ENCODE results near the gene SATB1. TPM values are rescaled to one million over a fixed set of nuclear protein-coding genes. Genes with fewer than 3 reads are reported as not detected.

SATB1 gene
- total and polyA plus RNA-seq, 4 experiments from 2014 or later, result 101 to 211 (median 160) TPM

- intact Hi-C loops (cut with micrococcal nuclease), result loop anchor here (1.0 kb wide), 1 partner anchor 8 kb away; no protein-coding TSS in a partner anchor
- H3K9me3 Mint-ChIP-seq, result no peaks in the 10 kb centered on the region
- no peaks in the 10 kb centered on the region for H3K27me3 Mint-ChIP-seq
- H3K4me3 ChIP-seq (ENCODE audit: low read length in 2 of 2), result no peak overlapping the region
- peaks cover 58% of the 10 kb centered on the region for H3K4me1 ChIP-seq (ENCODE audit: insufficient read depth, low read length)
- ChIA-PET POLR2A (ENCODE audit: partially characterized antibody) (interaction anchor here (1.5 kb wide), 2 partner anchors 12 to 34 kb away, joined by 3 to 4 read pairs; no protein-coding TSS in a partner anchor), CTCF (ENCODE audit: partially characterized antibody) (no interaction called here)
- H3K36me3 Mint-ChIP-seq, result peaks cover 33 to 66% of the 10 kb centered on the region in 2 donors
- no peaks in the 10 kb centered on the region for H3K27me3 ChIP-seq (ENCODE audit: insufficient read depth, low read length)
- peaks cover 7% of the 10 kb centered on the region for H3K36me3 ChIP-seq (ENCODE audit: insufficient read depth, low read length)
- peak overlapping the region in 3 of 8 donors; percentile 3 to 44 (median 11) for H3K4me3 Mint-ChIP-seq
- H3K27ac Mint-ChIP-seq, result peak overlapping the region in 4 of 7 donors; percentile 8 to 76 (median 38)
- no peaks in the 10 kb centered on the region for H3K9me3 ChIP-seq (ENCODE audit: control insufficient read depth in 1 of 2, low read length in 2 of 2)
- H3K27ac ChIP-seq (ENCODE audit: low read depth, low read length), result no peak overlapping the region
- H3K4me1 Mint-ChIP-seq, result peaks cover 50 to 82% (median 64%) of the 10 kb centered on the region in 4 donors
- DNase-seq, result no peak
These were observed 14.9 kb downstream of the SATB1 start for GRCh38 chr3:18410205-18410604.

- DNase-seq, result no peak
These were observed 15.9 kb downstream of the SATB1 start for GRCh38 chr3:18409266-18409665.

GRCh38 chr3:18405141-18405540, 20.0 kb downstream of the SATB1 start:
- peaks cover 60% of the 10 kb centered on the region for H3K4me1 ChIP-seq (ENCODE audit: insufficient read depth, low read length)
- no peak for DNase-seq
- ChIA-PET POLR2A (ENCODE audit: partially characterized antibody) (no interaction called here), CTCF (ENCODE audit: partially characterized antibody) (interaction anchor here (1.2 to 2.9 kb wide), 4 partner anchors 14 to 18 kb away, joined by 3 to 12 read pairs (median 5); no protein-coding TSS in a partner anchor)
- no peak overlapping the region for H3K27ac ChIP-seq (ENCODE audit: low read depth, low read length)
- no peak overlapping the region for H3K4me3 ChIP-seq (ENCODE audit: low read length in 2 of 2)
- Mint-ChIP-seq H3K36me3 (peaks cover 34 to 68% of the 10 kb centered on the region in 2 donors), H3K4me3 (peak overlapping the region in 3 of 8 donors; percentile 35 to 55 (median 53)), H3K4me1 (peaks cover 53 to 89% (median 69%) of the 10 kb centered on the region in 4 donors), H3K9me3 (no peaks in the 10 kb centered on the region), H3K27ac (peak overlapping the region in 4 of 7 donors; percentile 54 to 88 (median 70)), H3K27me3 (no peaks in the 10 kb centered on the region)
- no peaks in the 10 kb centered on the region for H3K27me3 ChIP-seq (ENCODE audit: insufficient read depth, low read length)
- intact Hi-C loops (cut with micrococcal nuclease), result loop anchor here (5.0 kb wide), 1 partner anchor 37 kb away; no protein-coding TSS in a partner anchor
- no peaks in the 10 kb centered on the region for H3K9me3 ChIP-seq (ENCODE audit: control insufficient read depth in 1 of 2, low read length in 2 of 2)
- H3K36me3 ChIP-seq (ENCODE audit: insufficient read depth, low read length), result no peaks in the 10 kb centered on the region

More at GRCh38 chr3:18409266-18409665, 15.9 kb downstream of the SATB1 start:
- H3K27ac Mint-ChIP-seq, result peak overlapping the region in 3 of 7 donors; percentile 25 to 52 (median 45)
- H3K4me1 Mint-ChIP-seq, result peaks cover 53 to 78% (median 62%) of the 10 kb centered on the region in 4 donors
- Histone ChIP-seq H3K36me3 (ENCODE audit: insufficient read depth, low read length) (no peaks in the 10 kb centered on the region), H3K9me3 (ENCODE audit: control insufficient read depth in 1 of 2, low read length in 2 of 2) (no peaks in the 10 kb centered on the region), H3K4me1 (ENCODE audit: insufficient read depth, low read length) (peaks cover 65% of the 10 kb centered on the region), H3K4me3 (ENCODE audit: low read length in 2 of 2) (no peak overlapping the region), H3K27ac (ENCODE audit: low read depth, low read length) (no peak overlapping the region), H3K27me3 (ENCODE audit: insufficient read depth, low read length) (no peaks in the 10 kb centered on the region)
- no peaks in the 10 kb centered on the region for H3K9me3 Mint-ChIP-seq
- peaks cover 31 to 60% of the 10 kb centered on the region in 2 donors for H3K36me3 Mint-ChIP-seq
- POLR2A ChIA-PET (ENCODE audit: partially characterized antibody), result interaction anchor here (0.7 to 1.5 kb wide), 4 partner anchors 14 to 35 kb away, joined by 3 read pairs; no protein-coding TSS in a partner anchor
- CTCF ChIA-PET (ENCODE audit: partially characterized antibody), result no interaction called here
- intact Hi-C loops (cut with micrococcal nuclease), result loop anchor here (5.0 kb wide), 1 partner anchor 33 kb away; no protein-coding TSS in a partner anchor
- H3K27me3 Mint-ChIP-seq, result no peaks in the 10 kb centered on the region
- no peak overlapping the region for H3K4me3 Mint-ChIP-seq

GRCh38 chr3:18403061-18403460, 22.1 kb downstream of the SATB1 start:
- H3K27me3 ChIP-seq (ENCODE audit: insufficient read depth, low read length), result no peaks in the 10 kb centered on the region
- H3K4me3 Mint-ChIP-seq, result peak overlapping the region in 6 of 8 donors; percentile 0 to 77 (median 64)
- no peak for DNase-seq
- H3K36me3 ChIP-seq (ENCODE audit: insufficient read depth, low read length), result peaks cover 3% of the 10 kb centered on the region
- ChIA-PET POLR2A (ENCODE audit: partially characterized antibody) (interaction anchor here (0.7 kb wide), 1 partner anchor 22 kb away, joined by 3 read pairs; no protein-coding TSS in a partner anchor), CTCF (ENCODE audit: partially characterized antibody) (interaction anchor here (0.9 to 2.2 kb wide), 4 partner anchors 11 to 20 kb away, joined by 3 to 8 read pairs (median 5); no protein-coding TSS in a partner anchor)
- intact Hi-C loops (cut with micrococcal nuclease), result no loop called here
- no peaks in the 10 kb centered on the region for H3K9me3 Mint-ChIP-seq
- peak overlapping the region in 6 of 7 donors; percentile 23 to 89 (median 76) for H3K27ac Mint-ChIP-seq
- no peaks in the 10 kb centered on the region for H3K9me3 ChIP-seq (ENCODE audit: control insufficient read depth in 1 of 2, low read length in 2 of 2)
- H3K27ac ChIP-seq (ENCODE audit: low read depth, low read length), result no peak overlapping the region
- H3K36me3 Mint-ChIP-seq, result peaks cover 40 to 69% of the 10 kb centered on the region in 2 donors
- H3K4me1 ChIP-seq (ENCODE audit: insufficient read depth, low read length), result peaks cover 51% of the 10 kb centered on the region
- peaks cover 52 to 91% (median 69%) of the 10 kb centered on the region in 4 donors for H3K4me1 Mint-ChIP-seq
- no peaks in the 10 kb centered on the region for H3K27me3 Mint-ChIP-seq
- H3K4me3 ChIP-seq (ENCODE audit: low read length in 2 of 2), result no peak overlapping the region

- H3K27ac Mint-ChIP-seq, result peak overlapping the region; percentile 70 to 89 (median 77)
- Histone ChIP-seq H3K9me3 (ENCODE audit: control insufficient read depth in 1 of 2, low read length in 2 of 2) (no peaks in the 10 kb centered on the region), H3K4me3 (ENCODE audit: low read length in 2 of 2) (no peak overlapping the region), H3K4me1 (ENCODE audit: insufficient read depth, low read length) (peaks cover 51% of the 10 kb centered on the region), H3K27ac (ENCODE audit: low read depth, low read length) (no peak overlapping the region), H3K27me3 (ENCODE audit: insufficient read depth, low read length) (no peaks in the 10 kb centered on the region), H3K36me3 (ENCODE audit: insufficient read depth, low read length) (peaks cover 3% of the 10 kb centered on the region)
- no peaks in the 10 kb centered on the region for H3K9me3 Mint-ChIP-seq
- POLR2A ChIA-PET (ENCODE audit: partially characterized antibody), result interaction anchor here (0.7 to 1.6 kb wide), 5 partner anchors 9 to 36 kb away, joined by 3 to 9 read pairs (median 4); partner anchors contain the start of gene SATB1
- peaks cover 48 to 93% (median 66%) of the 10 kb centered on the region in 4 donors for H3K4me1 Mint-ChIP-seq
- peak overlapping the region in 7 of 8 donors; percentile 55 to 77 (median 71) for H3K4me3 Mint-ChIP-seq
- H3K27me3 Mint-ChIP-seq, result no peaks in the 10 kb centered on the region
- intact Hi-C loops (cut with micrococcal nuclease), result no loop called here
- H3K36me3 Mint-ChIP-seq, result peaks cover 34 to 70% of the 10 kb centered on the region in 2 donors
- peak in 3 of 5 donors; percentile 20 to 51 (median 40) for DNase-seq
- CTCF ChIA-PET (ENCODE audit: partially characterized antibody), result interaction anchor here (0.9 to 2.2 kb wide), 4 partner anchors 13 to 43 kb away, joined by 3 to 8 read pairs (median 4); no protein-coding TSS in a partner anchor
These were observed 22.8 kb downstream of the SATB1 start for GRCh38 chr3:18402239-18402799.

- intact Hi-C loops (cut with micrococcal nuclease), result no loop called here
- Mint-ChIP-seq H3K36me3 (peaks cover 41 to 71% of the 10 kb centered on the region in 2 donors), H3K27me3 (no peaks in the 10 kb centered on the region), H3K4me3 (peak overlapping the region in 3 of 8 donors; percentile 31 to 75 (median 71)), H3K9me3 (no peaks in the 10 kb centered on the region), H3K4me1 (peaks cover 50 to 93% (median 67%) of the 10 kb centered on the region in 4 donors), H3K27ac (peak overlapping the region; percentile 3 to 86 (median 72))
- no peak for DNase-seq
- CTCF ChIA-PET (ENCODE audit: partially characterized antibody), result interaction anchor here (0.8 to 2.2 kb wide), 4 partner anchors 12 to 357 kb away, joined by 3 to 8 read pairs (median 4); no protein-coding TSS in a partner anchor
- H3K27ac ChIP-seq (ENCODE audit: low read depth, low read length), result no peak overlapping the region
- no peaks in the 10 kb centered on the region for H3K9me3 ChIP-seq (ENCODE audit: control insufficient read depth in 1 of 2, low read length in 2 of 2)
- peaks cover 3% of the 10 kb centered on the region for H3K36me3 ChIP-seq (ENCODE audit: insufficient read depth, low read length)
- H3K27me3 ChIP-seq (ENCODE audit: insufficient read depth, low read length), result no peaks in the 10 kb centered on the region
- peaks cover 51% of the 10 kb centered on the region for H3K4me1 ChIP-seq (ENCODE audit: insufficient read depth, low read length)
- POLR2A ChIA-PET (ENCODE audit: partially characterized antibody), result interaction anchor here (1.0 to 1.6 kb wide), 6 partner anchors 10 to 40 kb away, joined by 3 to 9 read pairs (median 4); partner anchors contain the start of gene SATB1
- no peak overlapping the region for H3K4me3 ChIP-seq (ENCODE audit: low read length in 2 of 2)
These were observed 23.7 kb downstream of the SATB1 start for GRCh38 chr3:18401300-18401961.

Measured in CD4-positive, alpha-beta memory T cell (primary cell).